HCT116 (cell line): ENCODE data around the gene RAD9B.

Experiments
- CEBPB ChIP-seq: IDR thresholded peaks from 2 replicates; pipeline ENCODE4 v1.6.1; 2012; ENCODE audit warnings: low read depth
- ELF1 ChIP-seq: IDR thresholded peaks from 2 replicates; pipeline ENCODE4 v1.6.1; 2012; ENCODE audit warnings: low read depth, borderline replicate concordance
- EZH2 ChIP-seq: fragments of 200-600 bp; sonication (generic); IDR thresholded peaks from 2 replicates; pipeline ENCODE4 v1.6.1; 2017; ENCODE audit warnings: antibody characterized with exemption, mixed run types
- EZH2phosphoT487 ChIP-seq: fragments of 200-600 bp; IDR thresholded peaks from 2 replicates; pipeline ENCODE4 v1.6.1; 2018; ENCODE audit warnings: antibody characterized with exemption, borderline replicate concordance
- FOSL1 ChIP-seq: IDR thresholded peaks from 2 replicates; pipeline ENCODE4 v1.6.1; 2012; ENCODE audit warnings: low read depth
- POLR2AphosphoS5 ChIP-seq: IDR thresholded peaks from 2 replicates; pipeline ENCODE4 v1.6.1; 2011; ENCODE audit warnings: mild to moderate bottlenecking, low read depth, low read length, moderate library complexity
- SP1 ChIP-seq: IDR thresholded peaks from 2 replicates; pipeline ENCODE4 v1.6.1; 2012; ENCODE audit warnings: low read depth
- TF ChIP-seq, protein P1 (sequence below), 3 experiments: fragments of 200-600 bp in 1 of 3; sonication (generic) in 1 of 3; IDR thresholded peaks in 2 of 3; conservative IDR thresholded peaks in 1 of 3; 2 replicates each; pipeline ENCODE4 v1.5.1; 2012 to 2017; ENCODE audit warnings: low read depth in 2 of 3, low read length in 2 of 3, antibody characterized with exemption in 1 of 3, borderline replicate concordance in 1 of 3, control low read depth in 1 of 3, mild to moderate bottlenecking in 1 of 3, mixed read lengths in 1 of 3, mixed run types in 1 of 3, moderate library complexity in 1 of 3; ENCODE audit not compliant: insufficient read depth in 1 of 3
- TF ChIP-seq, protein P2 (sequence below): IDR thresholded peaks from 2 replicates; pipeline ENCODE4 v1.6.1; 2012; ENCODE audit warnings: low read depth

DNA sequence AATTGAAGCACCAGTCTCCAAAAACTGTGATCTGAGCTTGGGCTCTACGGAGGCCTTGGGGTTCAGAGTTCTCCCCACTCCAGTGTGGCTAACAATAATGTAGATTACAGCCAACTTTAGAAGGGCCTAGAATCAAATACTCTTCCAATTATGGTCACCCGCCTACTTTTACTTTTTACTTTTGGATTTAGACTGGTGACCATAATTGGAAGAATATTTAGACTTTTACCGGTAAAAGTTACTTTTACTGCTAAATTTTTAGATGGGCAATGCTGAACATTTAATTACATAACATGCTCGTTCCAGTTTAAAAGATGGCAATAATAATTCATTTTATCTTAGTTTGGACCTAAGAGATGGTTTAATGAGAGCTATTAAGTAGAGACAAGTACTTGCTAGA, 41.8 kb downstream of the RAD9B start:
- TF ChIP-seq, protein P1, sequence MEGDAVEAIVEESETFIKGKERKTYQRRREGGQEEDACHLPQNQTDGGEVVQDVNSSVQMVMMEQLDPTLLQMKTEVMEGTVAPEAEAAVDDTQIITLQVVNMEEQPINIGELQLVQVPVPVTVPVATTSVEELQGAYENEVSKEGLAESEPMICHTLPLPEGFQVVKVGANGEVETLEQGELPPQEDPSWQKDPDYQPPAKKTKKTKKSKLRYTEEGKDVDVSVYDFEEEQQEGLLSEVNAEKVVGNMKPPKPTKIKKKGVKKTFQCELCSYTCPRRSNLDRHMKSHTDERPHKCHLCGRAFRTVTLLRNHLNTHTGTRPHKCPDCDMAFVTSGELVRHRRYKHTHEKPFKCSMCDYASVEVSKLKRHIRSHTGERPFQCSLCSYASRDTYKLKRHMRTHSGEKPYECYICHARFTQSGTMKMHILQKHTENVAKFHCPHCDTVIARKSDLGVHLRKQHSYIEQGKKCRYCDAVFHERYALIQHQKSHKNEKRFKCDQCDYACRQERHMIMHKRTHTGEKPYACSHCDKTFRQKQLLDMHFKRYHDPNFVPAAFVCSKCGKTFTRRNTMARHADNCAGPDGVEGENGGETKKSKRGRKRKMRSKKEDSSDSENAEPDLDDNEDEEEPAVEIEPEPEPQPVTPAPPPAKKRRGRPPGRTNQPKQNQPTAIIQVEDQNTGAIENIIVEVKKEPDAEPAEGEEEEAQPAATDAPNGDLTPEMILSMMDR (IDR thresholded peaks at IDR 0.05 in 2 of 3, conservative IDR thresholded peaks at IDR 0.05 in 1 of 3; ENCODE audit: borderline replicate concordance in 1 of 3, insufficient read depth in 1 of 3, low read depth in 2 of 3, low read length in 2 of 3) = no peak
- TF ChIP-seq EZH2phosphoT487 (no peak), SP1 (no peak), CEBPB (no peak), EZH2 (no peak), POLR2AphosphoS5 (no peak), FOSL1 (no peak), ELF1 (no peak)
- TF ChIP-seq, protein P2, sequence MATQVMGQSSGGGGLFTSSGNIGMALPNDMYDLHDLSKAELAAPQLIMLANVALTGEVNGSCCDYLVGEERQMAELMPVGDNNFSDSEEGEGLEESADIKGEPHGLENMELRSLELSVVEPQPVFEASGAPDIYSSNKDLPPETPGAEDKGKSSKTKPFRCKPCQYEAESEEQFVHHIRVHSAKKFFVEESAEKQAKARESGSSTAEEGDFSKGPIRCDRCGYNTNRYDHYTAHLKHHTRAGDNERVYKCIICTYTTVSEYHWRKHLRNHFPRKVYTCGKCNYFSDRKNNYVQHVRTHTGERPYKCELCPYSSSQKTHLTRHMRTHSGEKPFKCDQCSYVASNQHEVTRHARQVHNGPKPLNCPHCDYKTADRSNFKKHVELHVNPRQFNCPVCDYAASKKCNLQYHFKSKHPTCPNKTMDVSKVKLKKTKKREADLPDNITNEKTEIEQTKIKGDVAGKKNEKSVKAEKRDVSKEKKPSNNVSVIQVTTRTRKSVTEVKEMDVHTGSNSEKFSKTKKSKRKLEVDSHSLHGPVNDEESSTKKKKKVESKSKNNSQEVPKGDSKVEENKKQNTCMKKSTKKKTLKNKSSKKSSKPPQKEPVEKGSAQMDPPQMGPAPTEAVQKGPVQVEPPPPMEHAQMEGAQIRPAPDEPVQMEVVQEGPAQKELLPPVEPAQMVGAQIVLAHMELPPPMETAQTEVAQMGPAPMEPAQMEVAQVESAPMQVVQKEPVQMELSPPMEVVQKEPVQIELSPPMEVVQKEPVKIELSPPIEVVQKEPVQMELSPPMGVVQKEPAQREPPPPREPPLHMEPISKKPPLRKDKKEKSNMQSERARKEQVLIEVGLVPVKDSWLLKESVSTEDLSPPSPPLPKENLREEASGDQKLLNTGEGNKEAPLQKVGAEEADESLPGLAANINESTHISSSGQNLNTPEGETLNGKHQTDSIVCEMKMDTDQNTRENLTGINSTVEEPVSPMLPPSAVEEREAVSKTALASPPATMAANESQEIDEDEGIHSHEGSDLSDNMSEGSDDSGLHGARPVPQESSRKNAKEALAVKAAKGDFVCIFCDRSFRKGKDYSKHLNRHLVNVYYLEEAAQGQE = no peak
